ENCODE results near the gene UGT1A10.
"Not testable (repeated sequence)": the region's sequence is repeated elsewhere in the genome, so short reads cannot be mapped to it uniquely, and the experiment has no call there.

UGT1A10 gene

DNA sequence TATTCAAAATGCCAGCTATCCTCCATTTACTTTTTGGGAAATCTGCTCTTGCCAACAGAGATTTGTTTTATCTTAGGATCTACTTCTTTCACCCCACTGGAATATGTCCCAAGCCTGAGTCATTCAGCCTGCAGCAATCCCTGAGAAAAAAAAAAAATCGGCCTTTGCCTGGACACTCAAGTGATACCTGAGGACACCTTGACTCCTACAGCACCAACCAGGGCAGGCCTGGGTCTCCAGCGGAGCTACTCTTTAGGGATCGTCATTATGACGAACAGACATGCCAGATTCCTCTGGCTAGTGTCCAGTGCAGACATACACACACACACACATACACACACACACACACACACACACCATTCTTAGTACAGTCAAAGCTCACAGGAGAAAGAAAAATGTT, 54.2 kb downstream of the UGT1A10 start:
- Mint-ChIP-seq H3K27me3 (ENCODE audit: low read depth) (peaks cover 27% of the 10 kb centered on the region), H3K4me1 (ENCODE audit: low read depth) (no peaks in the 10 kb centered on the region), H3K36me3 (ENCODE audit: low read depth) (no peaks in the 10 kb centered on the region), H3K4me3 (no peak overlapping the region), H3K27ac (no peak overlapping the region), H3K9me3 (no peaks in the 10 kb centered on the region)
- DNase-seq (ENCODE audit: low spot score): no peak

DNA sequence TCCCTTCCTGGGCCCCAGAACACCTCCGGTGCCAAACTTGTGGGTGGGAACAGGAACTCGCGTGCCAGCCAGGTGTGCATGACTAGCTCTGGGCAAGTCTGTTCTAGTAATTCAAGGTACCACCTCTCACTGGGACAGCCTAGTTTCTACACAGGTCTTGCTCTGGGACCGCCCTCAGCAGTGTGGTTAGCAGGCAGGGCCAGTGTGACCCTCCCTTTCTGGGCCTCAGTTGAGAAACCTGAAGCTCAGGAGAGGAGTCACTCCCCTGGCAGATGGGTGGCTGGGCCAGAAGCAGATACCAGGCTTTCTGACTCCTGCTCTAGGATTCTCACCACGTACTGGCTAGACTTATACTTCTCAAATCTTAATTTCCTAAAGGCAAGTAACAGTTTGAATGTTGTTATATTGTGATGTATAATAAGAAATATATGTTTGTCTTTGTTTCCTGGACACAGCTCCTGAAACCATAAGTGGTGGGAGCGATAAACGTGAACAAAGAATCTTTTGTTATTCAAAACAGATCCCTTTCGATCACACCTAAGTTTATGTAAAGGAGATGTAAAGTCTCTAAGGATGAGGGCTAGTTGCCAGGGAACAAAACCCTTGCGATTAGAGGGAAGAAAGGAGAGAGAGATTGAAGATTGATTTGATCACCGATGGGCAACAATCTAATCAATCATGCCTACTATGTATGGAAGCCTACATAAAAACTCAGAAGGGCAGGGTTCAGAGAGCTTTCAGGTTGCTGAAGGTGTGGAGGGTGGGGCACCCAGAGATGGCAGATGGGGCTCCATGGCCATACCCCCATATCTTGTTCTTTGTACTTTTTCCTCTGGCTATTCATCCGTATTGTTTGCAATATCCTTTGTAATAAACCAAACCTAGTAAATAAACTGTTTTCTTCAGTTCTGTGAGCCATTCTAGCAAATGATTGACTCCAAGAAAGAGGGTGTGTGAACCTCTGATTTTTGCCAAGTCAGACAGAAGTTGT, 55.5 kb downstream of the UGT1A10 start:
- H3K4me3 Mint-ChIP-seq: no peak overlapping the region
- DNase-seq (ENCODE audit: low spot score): no peak
- no peaks in the 10 kb centered on the region for H3K9me3 Mint-ChIP-seq
- no peaks in the 10 kb centered on the region for H3K36me3 Mint-ChIP-seq (ENCODE audit: low read depth)
- no peak overlapping the region for H3K27ac Mint-ChIP-seq
- H3K4me1 Mint-ChIP-seq (ENCODE audit: low read depth): no peaks in the 10 kb centered on the region
- peaks cover 23% of the 10 kb centered on the region for H3K27me3 Mint-ChIP-seq (ENCODE audit: low read depth)

DNA sequence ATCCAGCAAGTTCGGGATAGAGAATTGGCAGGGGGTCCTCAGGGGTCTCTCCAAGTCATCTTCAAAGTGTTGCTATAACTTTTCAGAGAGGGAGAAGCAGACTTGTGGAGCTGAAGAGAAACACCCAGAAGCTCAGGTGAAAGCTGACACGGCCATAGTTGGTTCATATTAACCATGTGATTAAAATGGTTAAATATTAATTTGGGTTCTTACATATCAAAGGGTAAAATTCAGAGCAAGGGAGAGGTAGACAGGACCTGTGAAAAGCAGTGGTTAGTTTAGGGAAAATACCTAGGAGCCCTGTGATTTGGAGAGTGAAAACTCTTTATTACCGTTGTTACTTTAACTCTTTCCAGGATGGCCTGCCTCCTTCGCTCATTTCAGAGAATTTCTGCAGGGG, 56.4 kb downstream of the UGT1A10 start, which contains the start of gene UGT1A6:
Gene UGT1A6 (plus strand): TSS at position 243 of the 400 bp plus-strand sequence. CDS start 115 bp downstream, at position 358.
- no peak within 1 kb of the TSS for H3K4me3 Mint-ChIP-seq
- H3K36me3 Mint-ChIP-seq (ENCODE audit: low read depth): no peaks in the 10 kb centered on the region
- DNase-seq (ENCODE audit: low spot score): no peak
- H3K9me3 Mint-ChIP-seq: no peaks in the 10 kb centered on the region
- peaks cover 29% of the 10 kb centered on the region for H3K27me3 Mint-ChIP-seq (ENCODE audit: low read depth)
- H3K4me1 Mint-ChIP-seq (ENCODE audit: low read depth): no peaks in the 10 kb centered on the region
- no peak within 1 kb of the TSS for H3K27ac Mint-ChIP-seq

DNA sequence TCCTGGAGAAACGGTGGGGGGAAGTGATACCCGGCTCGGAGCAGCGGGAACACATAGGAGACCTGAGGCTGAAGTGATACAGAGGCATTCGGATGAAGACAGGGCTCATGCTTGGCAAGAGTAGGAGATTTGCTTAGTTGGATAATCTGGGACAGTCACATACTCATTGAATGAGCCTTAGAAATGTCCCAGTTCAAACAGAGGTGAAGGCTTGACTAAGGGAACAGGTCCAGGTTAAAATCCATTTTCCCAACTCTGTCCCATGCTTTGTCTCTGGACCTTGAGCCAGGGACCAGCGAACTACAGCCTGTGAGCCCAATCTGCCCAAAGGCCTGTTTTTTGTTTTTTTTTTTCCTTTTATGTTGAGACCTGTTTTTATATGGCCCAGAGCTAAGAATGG, 57.7 kb downstream of the UGT1A10 start:
- no peaks in the 10 kb centered on the region for H3K9me3 Mint-ChIP-seq
- peaks cover 23% of the 10 kb centered on the region for H3K27me3 Mint-ChIP-seq (ENCODE audit: low read depth)
- DNase-seq (ENCODE audit: low spot score): no peak
- H3K4me3 Mint-ChIP-seq: no peak overlapping the region
- H3K36me3 Mint-ChIP-seq (ENCODE audit: low read depth): no peaks in the 10 kb centered on the region
- H3K27ac Mint-ChIP-seq: no peak overlapping the region
- no peaks in the 10 kb centered on the region for H3K4me1 Mint-ChIP-seq (ENCODE audit: low read depth)

DNA sequence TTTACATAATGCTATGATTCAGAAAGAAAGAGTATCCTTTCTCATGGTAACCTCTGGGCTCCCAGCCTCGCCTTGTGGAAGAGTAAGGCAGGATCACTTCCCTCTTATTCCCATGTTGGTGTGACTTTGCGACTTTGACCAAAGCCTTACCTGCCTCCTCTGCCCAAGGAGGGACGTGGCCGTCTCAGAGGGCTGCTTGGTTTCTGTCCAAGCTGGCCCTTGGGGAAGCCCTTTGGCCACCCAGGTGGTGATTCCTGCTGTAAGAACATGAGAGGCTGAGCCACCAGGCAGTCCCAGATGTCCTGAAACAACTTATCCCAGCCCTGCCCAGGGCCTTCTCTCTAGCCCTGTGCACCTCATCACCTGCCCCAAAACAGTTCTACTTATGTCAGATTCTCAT, 62.5 kb downstream of the UGT1A10 start:
- no peak for DNase-seq (ENCODE audit: low spot score)
- H3K27me3 Mint-ChIP-seq (ENCODE audit: low read depth): peaks cover 15% of the 10 kb centered on the region
- no peaks in the 10 kb centered on the region for H3K9me3 Mint-ChIP-seq
- no peak overlapping the region for H3K27ac Mint-ChIP-seq
- H3K36me3 Mint-ChIP-seq (ENCODE audit: low read depth): no peaks in the 10 kb centered on the region
- no peaks in the 10 kb centered on the region for H3K4me1 Mint-ChIP-seq (ENCODE audit: low read depth)
- H3K4me3 Mint-ChIP-seq: no peak overlapping the region

DNA sequence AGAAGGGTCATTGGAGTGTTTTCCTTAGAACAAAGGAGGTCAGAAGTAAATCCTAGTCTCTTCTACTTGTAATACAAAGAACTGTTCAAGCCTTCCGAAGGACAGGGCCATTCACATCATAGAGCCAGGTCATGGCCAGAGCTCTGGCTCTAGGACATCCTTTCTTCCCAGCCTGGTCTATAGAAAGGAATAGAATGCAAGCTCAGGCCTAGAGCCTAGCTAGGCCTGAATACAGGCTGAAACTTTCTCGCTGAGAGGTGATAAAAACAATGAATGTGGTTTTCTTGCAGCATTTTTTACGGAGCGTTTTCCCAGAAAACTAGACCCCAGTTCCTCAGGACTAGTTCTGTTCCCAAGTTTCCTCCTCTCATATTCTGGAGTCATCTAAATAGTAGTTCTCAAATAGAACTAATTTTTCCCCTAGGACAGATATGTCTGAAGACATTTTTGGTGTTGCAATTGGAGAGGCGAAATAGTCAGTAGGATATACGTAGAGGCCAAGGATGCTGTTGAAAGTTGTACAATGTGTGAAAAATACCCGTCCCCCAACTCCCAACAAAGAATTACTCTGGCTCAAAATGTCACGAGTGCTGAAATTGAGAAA, 63.3 kb downstream of the UGT1A10 start:
- H3K4me3 Mint-ChIP-seq: no peak overlapping the region
- H3K27ac Mint-ChIP-seq: no peak overlapping the region
- H3K4me1 Mint-ChIP-seq (ENCODE audit: low read depth): no peaks in the 10 kb centered on the region
- no peak for DNase-seq (ENCODE audit: low spot score)
- no peaks in the 10 kb centered on the region for H3K36me3 Mint-ChIP-seq (ENCODE audit: low read depth)
- H3K9me3 Mint-ChIP-seq: no peaks in the 10 kb centered on the region
- peaks cover 16% of the 10 kb centered on the region for H3K27me3 Mint-ChIP-seq (ENCODE audit: low read depth)

DNA sequence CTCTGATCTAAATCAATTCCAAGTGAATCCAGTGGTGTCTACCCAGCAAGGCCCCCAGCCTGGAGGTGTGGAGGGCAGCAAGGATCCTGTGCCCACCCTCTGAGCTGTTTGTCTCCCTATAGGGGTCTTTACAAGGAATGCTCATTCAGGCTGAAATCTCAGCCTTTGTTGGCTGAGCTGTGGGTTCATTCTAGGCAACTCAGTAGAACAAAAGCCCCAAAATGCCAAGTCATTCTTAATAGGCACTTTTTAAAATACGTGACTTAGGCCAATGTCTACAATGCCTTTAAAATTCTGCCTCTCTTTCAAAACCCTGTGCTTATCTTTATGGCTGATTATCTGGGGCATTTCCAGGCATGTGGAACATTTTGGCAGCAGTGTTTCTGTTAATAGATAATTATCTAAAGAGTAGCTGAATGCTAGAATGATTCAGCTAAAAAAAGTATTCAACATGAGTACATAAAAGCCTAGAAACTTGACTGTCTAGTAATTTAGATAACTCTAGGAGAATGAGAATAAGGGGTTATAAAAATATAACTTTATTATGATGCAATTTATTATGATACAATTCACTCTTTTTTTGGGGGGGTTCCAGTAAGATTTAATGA, 63.9 kb downstream of the UGT1A10 start:
- no peak overlapping the region for H3K4me3 Mint-ChIP-seq
- no peaks in the 10 kb centered on the region for H3K36me3 Mint-ChIP-seq (ENCODE audit: low read depth)
- no peaks in the 10 kb centered on the region for H3K4me1 Mint-ChIP-seq (ENCODE audit: low read depth)
- no peak overlapping the region for H3K27ac Mint-ChIP-seq
- DNase-seq (ENCODE audit: low spot score): no peak
- peaks cover 17% of the 10 kb centered on the region for H3K27me3 Mint-ChIP-seq (ENCODE audit: low read depth)
- no peaks in the 10 kb centered on the region for H3K9me3 Mint-ChIP-seq

DNA sequence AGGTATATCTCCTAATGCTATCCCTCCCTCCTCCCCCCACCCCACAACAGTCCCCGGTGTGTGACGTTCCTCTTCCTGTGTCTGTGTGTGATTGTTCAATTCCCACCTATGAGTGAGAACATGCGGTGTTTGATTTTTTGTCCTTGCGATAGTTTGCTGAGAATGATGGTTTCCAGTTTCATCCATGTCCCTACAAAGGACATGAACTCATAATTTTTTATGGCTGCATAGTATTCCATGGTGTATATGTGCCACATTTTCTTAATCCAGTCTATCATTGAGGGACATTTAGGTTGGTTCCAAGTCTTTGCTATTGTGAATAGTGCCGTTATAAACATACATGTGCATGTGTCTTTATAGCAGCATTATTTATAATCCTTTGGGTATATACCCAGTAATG, 64.6 kb downstream of the UGT1A10 start:
- not testable (repeated sequence) for H3K36me3 Mint-ChIP-seq (ENCODE audit: low read depth); H3K4me1 Mint-ChIP-seq (ENCODE audit: low read depth); H3K27ac Mint-ChIP-seq; DNase-seq (ENCODE audit: low spot score); H3K4me3 Mint-ChIP-seq; H3K9me3 Mint-ChIP-seq
- H3K27me3 Mint-ChIP-seq (ENCODE audit: low read depth): peaks cover 18% of the 10 kb centered on the region

DNA sequence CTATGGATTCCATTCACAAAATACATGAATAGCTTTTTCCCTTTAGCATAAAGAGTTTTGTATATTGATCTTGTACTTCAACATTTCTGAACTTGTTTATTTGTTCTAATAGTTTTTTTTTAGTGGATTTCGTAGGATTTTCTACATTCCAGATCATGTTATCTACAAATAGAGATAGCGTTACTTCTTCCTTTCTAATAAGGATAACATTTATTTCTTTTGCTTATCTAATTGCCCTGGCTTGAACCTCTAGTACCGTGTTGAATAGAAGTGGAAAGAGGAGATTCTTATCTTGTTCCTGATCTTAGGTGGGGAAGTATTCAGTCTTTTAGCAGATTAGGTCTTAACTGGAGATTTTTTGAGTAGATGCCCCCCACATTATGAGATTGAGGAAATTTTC, 66.0 kb downstream of the UGT1A10 start:
- Mint-ChIP-seq H3K27me3 (ENCODE audit: low read depth) (peaks cover 13% of the 10 kb centered on the region), H3K36me3 (ENCODE audit: low read depth) (no peaks in the 10 kb centered on the region), H3K9me3 (no peaks in the 10 kb centered on the region), H3K27ac (no peak overlapping the region), H3K4me3 (no peak overlapping the region), H3K4me1 (ENCODE audit: low read depth) (no peaks in the 10 kb centered on the region)
- no peak for DNase-seq (ENCODE audit: low spot score)

DNA sequence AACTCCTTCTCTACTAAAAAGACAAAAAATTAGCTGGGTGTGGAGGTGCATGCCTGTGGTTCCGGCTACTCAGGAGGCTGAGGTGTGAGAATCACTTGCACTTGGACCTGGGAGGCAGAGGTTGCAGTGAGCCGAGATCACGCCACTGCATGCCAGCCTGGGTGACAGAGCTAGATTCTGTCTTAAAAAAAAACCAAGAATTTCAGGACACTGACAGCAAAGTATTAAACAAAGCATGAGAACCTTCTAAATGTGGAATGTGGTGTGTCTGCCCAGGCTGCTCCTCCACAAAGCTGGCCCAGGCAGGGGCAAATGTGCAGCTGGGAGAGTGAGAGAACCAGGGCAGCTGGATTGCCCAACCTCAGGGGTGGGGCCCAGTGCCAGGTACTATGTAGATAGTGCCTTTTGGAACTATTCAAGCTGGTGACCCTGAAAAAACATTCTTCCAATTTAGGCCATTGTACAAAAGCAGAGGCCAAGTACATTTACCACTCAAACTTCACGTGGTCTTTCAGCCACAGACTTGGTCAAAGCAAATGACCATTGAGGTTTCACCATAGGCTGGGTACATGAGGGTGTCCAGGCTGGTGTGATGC, 69.8 kb downstream of the UGT1A10 start:
- Mint-ChIP-seq H3K36me3 (ENCODE audit: low read depth) (no peaks in the 10 kb centered on the region), H3K27ac (no peak overlapping the region), H3K4me1 (ENCODE audit: low read depth) (no peaks in the 10 kb centered on the region), H3K9me3 (no peaks in the 10 kb centered on the region), H3K4me3 (no peak overlapping the region), H3K27me3 (ENCODE audit: low read depth) (peaks cover 14% of the 10 kb centered on the region)
- no peak for DNase-seq (ENCODE audit: low spot score)

DNA sequence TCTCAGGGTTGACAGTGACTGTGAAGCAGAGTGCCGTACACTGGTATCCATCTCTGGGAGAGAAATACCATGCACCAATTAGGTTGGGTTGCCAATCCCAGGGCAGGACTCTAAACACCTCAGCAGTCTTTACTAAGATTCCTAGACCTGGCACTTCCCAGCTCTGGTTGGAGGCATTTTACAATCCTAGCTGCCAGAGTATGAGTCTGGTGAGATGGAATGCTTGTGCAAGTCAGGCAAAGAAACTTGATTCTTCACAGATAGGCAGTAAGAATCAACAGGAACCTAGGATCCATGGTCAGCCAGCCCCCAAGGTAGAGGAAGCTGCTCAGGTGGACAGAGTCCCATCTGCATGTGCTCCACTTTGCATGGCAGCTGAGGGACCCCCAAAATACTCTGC, 70.5 kb downstream of the UGT1A10 start:
- Mint-ChIP-seq H3K36me3 (ENCODE audit: low read depth) (no peaks in the 10 kb centered on the region), H3K27me3 (ENCODE audit: low read depth) (peaks cover 17% of the 10 kb centered on the region), H3K4me1 (ENCODE audit: low read depth) (no peaks in the 10 kb centered on the region), H3K4me3 (no peak overlapping the region), H3K27ac (no peak overlapping the region), H3K9me3 (no peaks in the 10 kb centered on the region)
- no peak for DNase-seq (ENCODE audit: low spot score)

DNA sequence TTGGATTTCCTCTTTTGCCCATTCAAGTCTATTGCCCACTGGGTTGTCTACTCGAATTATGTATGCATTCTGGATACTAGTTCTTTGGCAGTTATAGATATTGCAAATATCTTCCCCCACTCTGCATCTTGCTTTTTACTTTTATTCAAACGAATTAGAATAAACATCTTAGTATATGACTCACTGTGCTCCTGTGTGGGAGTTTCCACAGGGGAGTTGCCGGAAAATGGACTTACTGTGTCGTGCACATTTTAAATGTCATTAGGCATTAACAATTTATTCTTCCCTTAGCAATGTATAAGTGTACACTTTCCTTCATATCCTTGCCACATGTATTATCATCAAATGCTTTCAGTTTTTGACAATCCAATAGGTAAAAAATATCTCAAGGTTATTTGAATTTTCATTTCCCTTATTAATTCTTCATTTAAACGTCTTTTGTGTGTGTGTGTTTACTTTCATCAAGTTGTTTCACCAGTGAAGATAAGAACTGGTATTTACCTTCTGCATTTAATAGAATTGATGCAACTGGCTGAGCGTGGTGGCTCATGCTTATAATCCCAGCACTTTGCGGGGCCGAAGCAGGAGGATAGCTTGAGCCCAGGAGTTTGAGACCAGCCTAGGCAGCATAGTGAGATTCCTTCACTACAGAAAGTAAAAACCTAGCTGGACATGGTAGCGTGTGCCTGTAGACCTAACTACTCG, 71.8 kb downstream of the UGT1A10 start:
- Mint-ChIP-seq H3K36me3 (ENCODE audit: low read depth) (no peaks in the 10 kb centered on the region), H3K4me1 (ENCODE audit: low read depth) (no peaks in the 10 kb centered on the region), H3K27me3 (ENCODE audit: low read depth) (peaks cover 18% of the 10 kb centered on the region), H3K4me3 (no peak overlapping the region), H3K9me3 (no peaks in the 10 kb centered on the region), H3K27ac (no peak overlapping the region)
- DNase-seq (ENCODE audit: low spot score): no peak

DNA sequence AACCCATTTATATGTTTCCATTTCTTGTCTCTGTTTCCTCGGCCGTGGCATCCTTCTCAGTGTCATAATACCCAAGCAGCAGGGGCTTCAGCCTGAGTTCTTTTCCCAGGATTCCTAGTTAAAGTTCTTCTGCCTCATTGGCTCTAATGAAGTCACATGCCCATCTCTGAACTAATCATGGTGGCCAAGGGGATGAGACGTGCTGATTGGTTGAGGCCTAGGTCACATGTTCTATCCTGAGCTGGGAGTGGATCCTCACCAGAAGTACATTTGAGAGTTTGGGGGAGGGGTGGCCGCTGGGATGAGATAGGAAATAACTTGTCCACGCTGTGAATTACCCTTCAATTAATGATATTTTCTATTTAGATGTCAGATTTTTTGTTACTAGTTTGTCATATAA, 72.7 kb downstream of the UGT1A10 start:
- Mint-ChIP-seq H3K36me3 (ENCODE audit: low read depth) (no peaks in the 10 kb centered on the region), H3K4me3 (no peak overlapping the region), H3K9me3 (no peaks in the 10 kb centered on the region), H3K27ac (no peak overlapping the region), H3K4me1 (ENCODE audit: low read depth) (peaks cover 7% of the 10 kb centered on the region), H3K27me3 (ENCODE audit: low read depth) (peaks cover 20% of the 10 kb centered on the region)
- DNase-seq (ENCODE audit: low spot score): no peak
